Vagina (tissue), 2 donors: Measurements from ENCODE around the gene FBN3. TPM values are rescaled to one million over a fixed set of nuclear protein-coding genes. Genes with fewer than 3 reads are reported as not detected.
"Not testable (repeated sequence)": the region's sequence is repeated elsewhere in the genome, so short reads cannot be mapped to it uniquely, and the experiment has no call there.

Source experiments
- DNase-seq, 2 donors: peaks; one replicate each; pipeline ENCODE4 v3.0.0-alpha.2; 2017; ENCODE audit errors: extremely low spot score in 2 of 2
- H3K27ac ChIP-seq: fragments of 200-600 bp; sonication (generic); one replicate; pipeline ENCODE4 v1.5.1; 2019
- H3K27me3 ChIP-seq: fragments of 200-600 bp; sonication (generic); one replicate; pipeline ENCODE4 v1.5.1; 2019
- H3K36me3 ChIP-seq, 2 donors: fragments of 200-600 bp; sonication (generic); one replicate each; pipeline ENCODE4 v1.5.1; 2017 to 2019
- H3K4me1 ChIP-seq: fragments of 200-600 bp; sonication (generic); one replicate; pipeline ENCODE4 v1.5.1; 2019
- H3K4me3 ChIP-seq, 2 donors: fragments of 200-600 bp; sonication (generic); 1 replicate in 1 of 2; 2 replicates in 1 of 2; pipeline ENCODE4 v1.5.1; 2016 to 2019
- H3K9me3 ChIP-seq: fragments of 200-600 bp; sonication (generic); one replicate; pipeline ENCODE4 v1.5.1; 2019
- POLR2A ChIP-seq, 2 donors: fragments of 450-650 bp; IDR thresholded peaks; one replicate each; pipeline ENCODE4 v1.6.1; 2017; ENCODE audit warnings: antibody characterized with exemption in 2 of 2, mild to moderate bottlenecking in 2 of 2, moderate library complexity in 2 of 2
- POLR2AphosphoS5 ChIP-seq, 2 donors: sonication (generic); formaldehyde crosslinking; IDR thresholded peaks; one replicate each; pipeline ENCODE4 v1.9.0; 2017; ENCODE audit warnings: antibody characterized with exemption in 2 of 2, mild to moderate bottlenecking in 2 of 2, low read depth in 1 of 2; ENCODE audit not compliant: insufficient read depth in 1 of 2
- intact Hi-C: fragments of 100-400 bp; cut with DNase I; formaldehyde crosslinking; loops from one replicate; pipeline ENCODE4 v1.15.1; 2023
- total RNA-seq: library from RNA; depleted of rRNA; stranded (reverse); fragments of >200 nt; gene quantifications from one replicate; pipeline ENCODE4 v1.2.3, GENCODE V29; 2016
- TF ChIP-seq, protein P1 (sequence below), 3 experiments: fragments of 450-650 bp in 2 of 3; fragments of 200-600 bp in 1 of 3; sonication (generic) in 1 of 3; IDR thresholded peaks; one replicate each; pipeline ENCODE4 v1.5.1; 2017 to 2019; ENCODE audit warnings: antibody characterized with exemption in 3 of 3, mild to moderate bottlenecking in 2 of 3, moderate library complexity in 2 of 3

Gene FBN3
- total RNA-seq, 1 donor from 2014 or later, result not detected

DNA sequence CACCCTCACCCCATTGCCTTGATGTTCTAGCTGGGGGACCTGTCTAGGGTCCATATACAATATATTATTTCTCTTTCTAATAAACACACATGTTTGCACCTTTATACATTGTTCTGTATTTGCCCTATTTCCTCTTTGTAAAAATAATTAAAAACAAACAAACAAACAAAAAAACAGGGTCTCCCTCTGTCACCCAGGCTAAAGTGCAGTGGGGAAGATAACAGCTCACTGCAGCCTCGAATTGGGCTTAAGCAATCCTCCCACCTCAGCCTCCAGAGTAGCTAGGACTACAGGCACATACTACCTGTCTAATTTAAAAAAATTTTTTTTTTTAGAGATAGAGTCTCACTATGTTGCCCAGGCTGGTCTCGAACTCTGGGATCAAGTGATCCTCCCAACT is 5.9 kb upstream of the FBN3 start:
- no peak for DNase-seq
- Histone ChIP-seq H3K9me3 (no peaks in the 10 kb centered on the region), H3K27me3 (no peaks in the 10 kb centered on the region), H3K4me3 (no peak overlapping the region), H3K4me1 (peaks cover 9% of the 10 kb centered on the region), H3K36me3 (no peaks in the 10 kb centered on the region), H3K27ac (no peak overlapping the region)
- intact Hi-C loops, result loop anchor here (5.0 kb wide), 1 partner anchor 97 kb away; no protein-coding TSS in a partner anchor
- TF ChIP-seq POLR2A (IDR thresholded peaks at IDR 0.05) (no peak), POLR2AphosphoS5 (IDR thresholded peaks at IDR 0.05; ENCODE audit: insufficient read depth in 1 of 2, low read depth in 1 of 2) (no peak)
- TF ChIP-seq, protein P1, sequence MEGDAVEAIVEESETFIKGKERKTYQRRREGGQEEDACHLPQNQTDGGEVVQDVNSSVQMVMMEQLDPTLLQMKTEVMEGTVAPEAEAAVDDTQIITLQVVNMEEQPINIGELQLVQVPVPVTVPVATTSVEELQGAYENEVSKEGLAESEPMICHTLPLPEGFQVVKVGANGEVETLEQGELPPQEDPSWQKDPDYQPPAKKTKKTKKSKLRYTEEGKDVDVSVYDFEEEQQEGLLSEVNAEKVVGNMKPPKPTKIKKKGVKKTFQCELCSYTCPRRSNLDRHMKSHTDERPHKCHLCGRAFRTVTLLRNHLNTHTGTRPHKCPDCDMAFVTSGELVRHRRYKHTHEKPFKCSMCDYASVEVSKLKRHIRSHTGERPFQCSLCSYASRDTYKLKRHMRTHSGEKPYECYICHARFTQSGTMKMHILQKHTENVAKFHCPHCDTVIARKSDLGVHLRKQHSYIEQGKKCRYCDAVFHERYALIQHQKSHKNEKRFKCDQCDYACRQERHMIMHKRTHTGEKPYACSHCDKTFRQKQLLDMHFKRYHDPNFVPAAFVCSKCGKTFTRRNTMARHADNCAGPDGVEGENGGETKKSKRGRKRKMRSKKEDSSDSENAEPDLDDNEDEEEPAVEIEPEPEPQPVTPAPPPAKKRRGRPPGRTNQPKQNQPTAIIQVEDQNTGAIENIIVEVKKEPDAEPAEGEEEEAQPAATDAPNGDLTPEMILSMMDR (IDR thresholded peaks at IDR 0.05), result no peak

DNA sequence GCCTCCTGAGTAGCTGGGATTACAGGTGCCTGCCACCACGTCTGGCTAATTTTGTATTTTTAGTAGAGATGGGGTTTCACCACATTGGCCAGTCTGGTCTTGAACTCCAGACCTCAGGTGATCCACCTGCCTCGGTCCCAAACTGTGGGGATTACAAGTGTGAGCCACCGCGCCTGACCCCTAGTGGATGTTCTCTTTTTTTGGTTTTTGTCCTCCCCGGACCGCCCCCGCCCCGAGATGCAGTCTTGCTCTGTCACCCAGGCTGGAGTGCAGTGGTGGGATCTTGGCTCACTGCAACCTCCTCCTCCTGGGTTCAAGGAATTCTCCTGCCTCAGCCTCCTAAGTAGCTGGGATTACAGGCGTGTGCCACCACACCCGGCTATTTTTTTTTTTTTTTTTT is 4.6 kb upstream of the FBN3 start:
- H3K27ac ChIP-seq, H3K4me3 ChIP-seq, H3K36me3 ChIP-seq, DNase-seq, H3K27me3 ChIP-seq, intact Hi-C loops, H3K9me3 ChIP-seq: not testable (repeated sequence)
- peaks cover 16% of the 10 kb centered on the region for H3K4me1 ChIP-seq

DNA sequence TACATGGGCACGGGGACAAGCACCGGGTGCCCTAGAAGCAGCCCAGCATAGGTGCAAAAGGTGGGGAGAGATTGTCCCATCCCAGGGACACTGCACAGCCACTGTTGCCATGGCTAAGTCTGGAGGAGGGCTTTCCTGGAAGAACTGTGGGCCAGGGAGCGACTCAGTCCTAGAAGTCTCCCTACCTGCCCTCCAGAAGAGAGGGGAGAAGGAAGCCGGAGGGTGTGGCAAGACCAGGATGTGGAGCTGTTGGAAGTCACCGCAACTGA is 2.3 kb upstream of the FBN3 start:
- DNase-seq, result no peak
- Histone ChIP-seq H3K36me3 (no peaks in the 10 kb centered on the region), H3K9me3 (no peaks in the 10 kb centered on the region), H3K4me1 (peaks cover 24% of the 10 kb centered on the region), H3K27ac (no peak overlapping the region), H3K4me3 (no peak overlapping the region), H3K27me3 (peaks cover 6% of the 10 kb centered on the region)
- intact Hi-C loops, result no loop called here
- TF ChIP-seq POLR2A (IDR thresholded peaks at IDR 0.05), result no peak
- no peak for TF ChIP-seq POLR2AphosphoS5 (IDR thresholded peaks at IDR 0.05; ENCODE audit: insufficient read depth in 1 of 2, low read depth in 1 of 2)
- TF ChIP-seq, protein P1 (IDR thresholded peaks at IDR 0.05), result no peak

DNA sequence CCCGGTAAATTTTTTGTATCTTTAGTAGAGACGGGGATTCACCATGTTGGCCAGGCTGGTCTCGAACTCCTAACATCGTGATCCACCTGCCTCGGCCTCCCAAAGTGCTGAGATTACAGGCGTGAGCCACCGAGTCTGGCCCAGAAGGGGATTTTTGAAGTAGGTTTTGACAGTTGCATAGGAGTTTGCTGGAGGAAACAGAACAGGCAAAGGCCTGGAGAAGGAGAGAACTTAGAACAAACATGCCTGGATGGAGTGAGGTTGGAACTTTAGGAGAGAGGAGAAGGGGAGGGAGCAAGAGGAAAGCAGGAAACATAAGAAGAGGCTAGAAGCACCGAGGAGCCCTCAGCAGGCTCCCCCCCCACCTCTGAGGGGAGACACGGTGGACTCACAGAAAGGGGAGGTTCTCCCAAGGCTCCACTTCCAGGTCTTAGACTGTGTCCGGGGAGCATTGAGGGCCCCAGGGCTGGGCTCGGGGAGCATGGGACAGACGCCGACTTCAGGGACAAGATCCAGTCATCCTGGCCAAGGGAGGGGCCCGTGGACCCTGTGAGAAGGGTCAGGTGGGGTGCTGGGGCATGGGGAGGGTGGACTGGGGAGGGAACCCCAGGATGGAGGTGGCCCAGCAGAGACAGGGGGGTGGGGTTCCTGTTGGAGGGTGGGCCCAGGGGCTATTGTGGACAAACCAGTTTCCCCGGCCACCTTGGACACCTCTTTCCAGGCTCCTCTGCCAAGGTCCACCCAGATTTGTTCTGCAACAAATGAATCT is 1.8 kb upstream of the FBN3 start:
- H3K36me3 ChIP-seq, result no peaks in the 10 kb centered on the region
- no peak overlapping the region for H3K27ac ChIP-seq
- no peaks in the 10 kb centered on the region for H3K9me3 ChIP-seq
- TF ChIP-seq POLR2AphosphoS5 (IDR thresholded peaks at IDR 0.05; ENCODE audit: insufficient read depth in 1 of 2, low read depth in 1 of 2) (no peak), POLR2A (IDR thresholded peaks at IDR 0.05) (no peak)
- TF ChIP-seq, protein P1 (IDR thresholded peaks at IDR 0.05), result no peak
- H3K27me3 ChIP-seq, result peaks cover 6% of the 10 kb centered on the region
- DNase-seq, result no peak
- no peak overlapping the region for H3K4me3 ChIP-seq
- H3K4me1 ChIP-seq, result peaks cover 24% of the 10 kb centered on the region
- intact Hi-C loops, result no loop called here

DNA sequence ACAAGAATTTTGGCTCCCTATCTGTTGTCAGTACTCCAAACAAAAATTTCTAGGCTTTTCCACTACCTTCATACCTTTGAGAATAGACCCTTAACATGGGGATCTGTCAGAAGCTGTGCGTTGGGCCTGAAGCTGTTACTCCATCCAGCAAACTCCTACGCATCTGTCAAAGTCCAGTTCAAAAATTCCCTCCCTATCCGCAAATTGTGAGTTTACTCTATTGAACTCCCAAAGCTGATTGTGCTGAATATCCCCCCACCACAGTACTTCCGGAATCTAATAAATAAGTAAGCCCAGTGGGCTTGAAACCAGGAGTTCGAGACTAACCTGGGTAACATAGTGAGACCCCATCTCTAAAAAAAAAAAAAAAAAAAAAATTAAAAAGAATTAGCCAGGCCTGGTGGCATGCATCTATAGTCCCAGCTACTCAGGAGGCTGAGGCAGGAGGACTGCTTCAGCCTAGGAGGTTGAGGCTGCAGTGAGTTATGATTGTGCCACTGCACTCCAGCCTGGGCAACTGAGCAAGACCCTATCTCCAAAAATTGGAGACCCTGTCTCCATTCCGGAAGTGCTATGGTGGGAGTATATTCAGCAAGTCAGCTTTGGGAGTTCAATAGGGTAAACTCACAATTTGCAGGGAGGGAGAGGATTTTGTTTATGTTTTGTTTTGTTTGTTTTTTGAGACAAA is 930 bp upstream of the FBN3 start:
- H3K36me3 ChIP-seq, result no peaks in the 10 kb centered on the region
- H3K4me1 ChIP-seq, result peaks cover 24% of the 10 kb centered on the region
- TF ChIP-seq POLR2AphosphoS5 (IDR thresholded peaks at IDR 0.05; ENCODE audit: insufficient read depth in 1 of 2, low read depth in 1 of 2), result no peak
- TF ChIP-seq, protein P1 (IDR thresholded peaks at IDR 0.05), result no peak
- TF ChIP-seq POLR2A (IDR thresholded peaks at IDR 0.05), result no peak
- peaks cover 6% of the 10 kb centered on the region for H3K27me3 ChIP-seq
- no peak overlapping the region for H3K4me3 ChIP-seq
- intact Hi-C loops, result no loop called here
- DNase-seq, result no peak
- no peaks in the 10 kb centered on the region for H3K9me3 ChIP-seq
- no peak overlapping the region for H3K27ac ChIP-seq
